ENCODE results near the gene OR12D1.

The OR12D1 gene

GRCh38 chr6:29465279-29465678, 50.6 kb downstream of the OR12D1 start:
- DNase-seq (ENCODE audit: low read depth in 2 of 2), result no peak

GRCh38 chr6:29465801-29466200, 51.1 kb downstream of the OR12D1 start:
- no peak for DNase-seq (ENCODE audit: low read depth in 2 of 2)

- no peak for DNase-seq (ENCODE audit: low read depth in 2 of 2)
Measured at GRCh38 chr6:29466241-29466640, 51.5 kb downstream of the OR12D1 start.
